ENCODE measurements around the gene TDRD9. TPM values are rescaled to one million over a fixed set of nuclear protein-coding genes. Genes with fewer than 3 reads are reported as not detected.

TDRD9 gene
- total and polyA plus RNA-seq, 8 donors: 0.67 to 28.6 (median 2.5) TPM

DNA sequence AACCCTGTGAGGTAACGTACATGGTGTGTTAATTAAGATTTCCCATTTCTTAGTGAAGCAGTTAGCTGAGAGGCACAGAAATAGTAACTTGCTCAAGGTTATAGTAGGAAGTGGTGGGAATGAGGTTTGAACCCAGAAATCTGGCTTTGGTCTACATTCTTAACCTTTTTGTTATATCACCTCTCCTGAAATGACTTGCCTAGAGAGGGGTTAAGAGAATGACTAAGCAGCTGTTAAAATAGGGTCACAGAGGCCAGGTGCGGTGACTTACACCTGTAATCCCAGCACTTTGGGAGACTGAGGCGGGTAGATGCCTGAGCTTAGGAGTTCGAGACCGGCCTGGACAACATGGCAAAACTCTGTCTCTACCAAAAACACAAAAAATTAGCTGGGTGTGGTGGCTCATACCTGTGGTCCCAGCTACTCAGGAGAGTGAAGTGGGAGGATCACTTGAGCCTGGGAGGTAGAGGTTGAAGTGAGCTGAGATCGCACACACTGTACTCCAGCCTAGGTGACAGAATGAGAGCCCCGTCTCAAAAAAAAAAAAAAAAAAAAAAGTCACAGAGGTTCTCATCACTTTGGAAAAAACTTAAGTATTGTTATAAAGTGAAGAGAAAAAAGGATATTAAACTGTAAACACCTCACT is 71.7 kb downstream of the TDRD9 start:
- H3K4me3 ChIP-seq: no peak overlapping the region
- no peaks in the 10 kb centered on the region for H3K4me1 ChIP-seq
- no peak for ATAC-seq
- DNase-seq: no peak
- H3K36me3 ChIP-seq: no peaks in the 10 kb centered on the region
- H3K9me3 ChIP-seq: no peaks in the 10 kb centered on the region
- 88 to 90% methylated on average over 7 of the region's 7 CpGs for WGBS, 2 donors
- no peak for TF ChIP-seq CTCF (IDR thresholded peaks at IDR 0.05)
- intact Hi-C loops (cut with DNase I): no loop called here
- H3K27ac ChIP-seq: no peak overlapping the region
- no peaks in the 10 kb centered on the region for H3K27me3 ChIP-seq
- FAIRE-seq: no peak

DNA sequence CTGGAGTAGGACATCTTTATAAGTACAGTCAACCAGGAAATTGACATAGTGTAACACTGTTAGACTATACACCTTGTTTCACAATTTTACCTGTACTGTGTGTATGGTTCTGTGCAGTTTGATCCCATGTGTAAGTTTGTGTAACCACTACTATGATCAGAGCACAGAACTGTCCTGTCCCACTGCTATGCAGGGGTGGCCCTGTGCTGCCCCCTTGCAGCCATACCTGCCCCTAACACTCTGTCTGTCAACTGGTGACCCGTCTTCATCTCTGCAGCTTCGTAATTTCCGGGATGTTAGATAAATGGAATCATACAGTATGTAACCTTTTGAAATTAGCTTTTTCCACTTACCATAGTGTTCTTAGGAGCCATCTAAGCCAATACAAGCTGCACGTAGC is 72.7 kb downstream of the TDRD9 start:
- no peak for FAIRE-seq
- no peak for ATAC-seq
- 65 to 74% methylated on average over 4 of the region's 4 CpGs for WGBS, 2 donors

GRCh38 chr14:104003616-104004015 is 75.4 kb downstream of the TDRD9 start:
- Histone ChIP-seq H3K4me3 (no peak overlapping the region), H3K4me1 (no peaks in the 10 kb centered on the region), H3K36me3 (no peaks in the 10 kb centered on the region), H3K27me3 (no peaks in the 10 kb centered on the region), H3K9me3 (no peaks in the 10 kb centered on the region), H3K27ac (no peak overlapping the region)
- TF ChIP-seq CTCF (IDR thresholded peaks at IDR 0.05): no peak
- DNase-seq (no peak), FAIRE-seq (no peak), ATAC-seq (no peak)
- intact Hi-C loops (cut with DNase I): no loop called here
- WGBS, 2 donors: 89 to 93% methylated on average over 6 of the region's 6 CpGs

More for the DNA sequence above, 72.7 kb downstream of the TDRD9 start:
- H3K4me1 ChIP-seq: no peaks in the 10 kb centered on the region
- no peak for TF ChIP-seq CTCF (IDR thresholded peaks at IDR 0.05)
- intact Hi-C loops (cut with DNase I): no loop called here
- no peaks in the 10 kb centered on the region for H3K27me3 ChIP-seq
- H3K36me3 ChIP-seq: no peaks in the 10 kb centered on the region
- no peak overlapping the region for H3K27ac ChIP-seq
- no peaks in the 10 kb centered on the region for H3K9me3 ChIP-seq
- H3K4me3 ChIP-seq: no peak overlapping the region
- no peak for DNase-seq

- H3K4me3 ChIP-seq: no peak overlapping the region
- no peak for ATAC-seq
- WGBS, 2 donors: 79 to 88% methylated on average over 1 of the region's 1 CpG
Measured at GRCh38 chr14:104004849-104005248, 76.6 kb downstream of the TDRD9 start.

More at GRCh38 chr14:104004849-104005248, 76.6 kb downstream of the TDRD9 start:
- no peak for DNase-seq
- no peaks in the 10 kb centered on the region for H3K4me1 ChIP-seq
- H3K9me3 ChIP-seq: no peaks in the 10 kb centered on the region
- H3K36me3 ChIP-seq: no peaks in the 10 kb centered on the region
- H3K27me3 ChIP-seq: no peaks in the 10 kb centered on the region
- intact Hi-C loops (cut with DNase I): no loop called here
- no peak overlapping the region for H3K27ac ChIP-seq
- FAIRE-seq: no peak
- TF ChIP-seq CTCF (IDR thresholded peaks at IDR 0.05): no peak
